IMR-90 (cell line): ENCODE results near the gene RPLP1.

Source experiments
- CTCF ChIP-seq: conservative IDR thresholded peaks from 2 replicates; pipeline ENCODE4 v1.5.1; 2012; ENCODE audit warnings: mild to moderate bottlenecking, low read depth, low read length, improper control_type of control experiment
- ELK1 ChIP-seq: fragments of 150-350 bp; IDR thresholded peaks from 2 replicates; pipeline ENCODE4 v1.6.1; 2016; ENCODE audit warnings: low read depth, mild to moderate bottlenecking, low read length, moderate library complexity, borderline replicate concordance
- FOS ChIP-seq: fragments of 150-350 bp; IDR thresholded peaks from 2 replicates; pipeline ENCODE4 v1.6.1; 2016; ENCODE audit warnings: low read depth, low read length
- MXI1 ChIP-seq: IDR thresholded peaks from 2 replicates; pipeline ENCODE4 v1.6.1; 2012; ENCODE audit warnings: low read depth, mild to moderate bottlenecking, low read length, moderate library complexity, borderline replicate concordance
- POLR2A ChIP-seq: IDR thresholded peaks from 2 replicates; pipeline ENCODE4 v1.6.1; 2012; ENCODE audit warnings: mild to moderate bottlenecking, low read depth, low read length
- RAD21 ChIP-seq: IDR thresholded peaks from 2 replicates; pipeline ENCODE4 v1.6.1; 2012; ENCODE audit warnings: low read length, improper control_type of control experiment
- RFX5 ChIP-seq: IDR thresholded peaks from 2 replicates; pipeline ENCODE4 v1.8.0; 2012; ENCODE audit warnings: low read depth, mild to moderate bottlenecking, low read length, moderate library complexity
- SMC3 ChIP-seq: fragments of 150-350 bp; IDR thresholded peaks from 2 replicates; pipeline ENCODE4 v1.6.1; 2016; ENCODE audit warnings: low read depth, mild to moderate bottlenecking, antibody characterized with exemption, low read length, moderate library complexity

DNA sequence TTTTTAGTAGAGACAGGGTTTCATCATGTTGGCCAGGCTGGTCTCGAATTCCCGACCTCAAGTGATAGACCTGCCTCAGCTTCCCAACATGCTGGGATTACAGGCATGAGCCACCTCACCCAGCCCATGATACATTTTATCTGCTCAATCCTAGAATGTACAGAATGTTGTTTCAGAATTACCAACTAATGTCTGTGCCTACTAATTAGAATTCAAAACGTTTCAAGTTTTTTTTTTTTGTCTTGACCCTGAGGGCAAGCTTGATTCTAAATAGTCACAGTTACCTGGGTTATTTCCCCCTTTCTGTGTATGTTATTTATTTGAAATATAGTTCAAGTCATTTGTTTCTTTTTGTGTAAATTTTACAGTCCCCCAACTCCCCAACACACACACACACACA is 43.8 kb upstream of the RPLP1 start:
- TF ChIP-seq POLR2A (no peak), CTCF (no peak), RAD21 (no peak), MXI1 (no peak), ELK1 (no peak), FOS (no peak), RFX5 (no peak), SMC3 (no peak)
